ENCODE measurements around the gene HRG. TPM values are rescaled to one million over a fixed set of nuclear protein-coding genes. Genes with fewer than 3 reads are reported as not detected.

The HRG gene, protein sequence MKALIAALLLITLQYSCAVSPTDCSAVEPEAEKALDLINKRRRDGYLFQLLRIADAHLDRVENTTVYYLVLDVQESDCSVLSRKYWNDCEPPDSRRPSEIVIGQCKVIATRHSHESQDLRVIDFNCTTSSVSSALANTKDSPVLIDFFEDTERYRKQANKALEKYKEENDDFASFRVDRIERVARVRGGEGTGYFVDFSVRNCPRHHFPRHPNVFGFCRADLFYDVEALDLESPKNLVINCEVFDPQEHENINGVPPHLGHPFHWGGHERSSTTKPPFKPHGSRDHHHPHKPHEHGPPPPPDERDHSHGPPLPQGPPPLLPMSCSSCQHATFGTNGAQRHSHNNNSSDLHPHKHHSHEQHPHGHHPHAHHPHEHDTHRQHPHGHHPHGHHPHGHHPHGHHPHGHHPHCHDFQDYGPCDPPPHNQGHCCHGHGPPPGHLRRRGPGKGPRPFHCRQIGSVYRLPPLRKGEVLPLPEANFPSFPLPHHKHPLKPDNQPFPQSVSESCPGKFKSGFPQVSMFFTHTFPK
- total RNA-seq: not detected

DNA sequence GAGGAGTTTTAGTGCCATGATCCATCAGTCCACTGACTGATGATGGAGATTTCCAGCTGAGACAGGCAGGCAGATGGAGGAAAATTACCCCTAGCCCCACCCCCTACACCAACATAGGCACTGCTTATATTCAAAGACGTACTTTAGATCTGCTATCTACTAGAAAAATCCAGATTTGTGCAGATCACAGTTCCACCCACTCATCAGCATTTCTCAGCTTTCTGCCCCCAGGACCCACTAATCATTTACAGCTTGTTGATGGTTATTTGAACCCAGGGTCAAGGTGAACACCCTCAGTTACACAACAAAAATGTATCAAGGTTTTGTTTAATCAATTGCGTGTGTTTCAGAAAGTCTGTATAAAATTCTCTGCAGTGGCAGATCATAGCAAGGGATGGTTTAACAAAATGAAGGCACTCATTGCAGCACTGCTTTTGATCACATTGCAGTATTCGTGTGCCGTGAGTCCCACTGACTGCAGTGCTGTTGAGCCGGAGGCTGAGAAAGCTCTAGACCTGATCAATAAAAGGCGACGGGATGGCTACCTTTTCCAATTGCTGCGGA is at the start of gene HRG:
Gene HRG (plus strand): TSS at position 390 of the 564 bp plus-strand sequence. CDS start 18 bp downstream, at position 408.

DNA sequence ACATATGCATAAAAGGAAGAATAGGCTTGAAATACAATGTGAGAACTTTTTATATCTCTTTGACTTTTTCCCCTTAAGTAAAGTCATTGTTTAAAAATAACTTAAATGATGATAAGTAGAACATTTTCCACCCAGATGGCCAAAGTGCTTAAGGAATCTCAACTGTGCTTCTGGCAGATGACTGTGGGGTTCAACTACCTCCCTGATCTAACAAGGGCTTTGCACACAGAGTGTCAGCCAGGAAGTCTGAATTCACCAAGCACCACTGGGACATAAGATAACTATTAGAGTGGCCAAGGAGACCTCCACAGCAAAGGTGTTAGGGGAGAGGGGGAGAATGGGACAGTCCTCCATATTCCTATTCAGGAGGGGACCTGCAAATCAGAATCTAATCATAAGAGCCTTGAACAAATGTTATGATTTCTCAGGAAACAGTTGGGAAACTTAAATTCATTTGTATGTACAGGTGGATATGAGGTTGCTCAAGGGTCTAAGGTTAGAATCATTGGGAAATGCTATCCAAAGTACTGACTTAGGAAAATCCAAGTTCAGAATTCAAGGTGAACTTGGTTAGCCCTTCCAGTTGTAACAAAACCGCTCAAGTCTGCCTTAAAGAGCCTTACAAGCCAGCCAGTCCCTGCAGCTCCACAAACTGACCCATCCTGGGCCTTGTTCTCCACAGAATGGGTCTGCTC is 25.9 kb upstream of the HRG start, which contains the start of gene FETUB:
Gene FETUB (plus strand): TSS at position 622 of the 695 bp plus-strand sequence. CDS start 62 bp downstream, at position 684.

DNA sequence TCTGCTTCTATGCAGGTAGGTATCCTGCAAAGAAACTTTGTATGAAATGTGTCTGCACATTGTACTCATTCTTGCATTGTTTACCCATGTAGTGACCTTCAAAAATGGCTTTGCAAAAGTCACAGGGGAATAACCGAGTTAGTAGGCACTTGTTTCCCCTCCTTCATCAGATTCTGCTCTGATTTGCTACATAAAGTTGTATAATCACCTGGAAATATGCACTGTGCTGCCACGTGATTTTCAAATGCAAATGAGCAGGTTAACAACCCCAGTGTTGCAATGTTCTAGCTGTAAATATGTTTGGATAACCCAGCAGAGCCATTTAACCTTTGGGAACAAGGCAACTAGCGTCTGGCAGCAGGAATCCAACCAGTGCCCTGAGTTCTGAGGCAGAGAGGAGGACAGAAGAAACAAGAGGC is 51.2 kb downstream of the HRG start, which contains the start of gene KNG1:
Gene KNG1 (plus strand): TSS at position 321 of the 419 bp plus-strand sequence. CDS start 184 bp downstream, outside the sequence.

Small RNA genes lying within 50 kb of the gene (small RNA-seq; reads per million reads assigned to genes)
- gene RF00017: not detected

Other genes starting within 250 kb of the HRG start
- gene CRYGS, start 121.6 kb upstream of the HRG start, total RNA-seq: 2.1 TPM
- gene TBCCD1, start 98.7 kb upstream of the HRG start, total RNA-seq: 23.8 TPM
- 40.8 TPM for gene DNAJB11, start 95.3 kb upstream of the HRG start, total RNA-seq
- gene AHSG, start 53.0 kb upstream of the HRG start, total RNA-seq: 0.23 TPM
- not detected for gene FETUB, start 25.6 kb upstream of the HRG start, total RNA-seq
- gene KNG1, start 51.3 kb downstream of the HRG start, total RNA-seq: not detected
- 877 TPM for gene EIF4A2, start 117.6 kb downstream of the HRG start, total RNA-seq
- gene RFC4, start 140.5 kb downstream of the HRG start, total RNA-seq: 21.7 TPM
- not detected for gene ADIPOQ, start 176.7 kb downstream of the HRG start, total RNA-seq

Data from diencephalon (tissue), 1 donor.